Kidney (tissue), 14 donors: ENCODE measurements around the gene CD2AP. TPM values are rescaled to one million over a fixed set of nuclear protein-coding genes. Genes with fewer than 3 reads are reported as not detected.
"Not testable (repeated sequence)": the region's sequence is repeated elsewhere in the genome, so short reads cannot be mapped to it uniquely, and the experiment has no call there.

ENCODE experiments used
- DNase-seq, 5 donors: peaks; one replicate each; pipeline ENCODE4 v3.0.0-alpha.2; 2013 to 2020
- FAIRE-seq: peaks from 2 replicates; lab custom pipeline; 2012; peaks lifted over from hg19 to GRCh38; lab: Jason Lieb, UNC
- H3K27ac ChIP-seq, 2 donors: one replicate each; pipeline ENCODE4 v1.7.0; 2013; ENCODE audit warnings: low read depth in 2 of 2, low read length in 2 of 2, inconsistent platforms in 1 of 2
- H3K27me3 ChIP-seq: one replicate; pipeline ENCODE4 v1.7.1; 2013; ENCODE audit warnings: low read length, inconsistent platforms; ENCODE audit not compliant: control insufficient read depth, insufficient read depth
- H3K36me3 ChIP-seq, 3 donors: one replicate each; pipeline versions ENCODE4 v1.7.0 to v1.7.1; 2013; ENCODE audit warnings: low read length in 3 of 3, control low read depth in 1 of 3, inconsistent platforms in 1 of 3; ENCODE audit not compliant: insufficient read depth in 3 of 3, control insufficient read depth in 2 of 3
- H3K4me1 ChIP-seq, 3 donors: one replicate each; pipeline versions ENCODE4 v1.7.0 to v1.7.1; 2013; ENCODE audit warnings: low read length in 3 of 3, inconsistent platforms in 1 of 3, low read depth in 1 of 3; ENCODE audit not compliant: control insufficient read depth in 2 of 3, insufficient read depth in 2 of 3
- H3K4me3 ChIP-seq, 3 donors: one replicate each; pipeline versions ENCODE4 v1.7.0 to v1.8.1; 2013; ENCODE audit warnings: low read length in 3 of 3, control low read depth in 1 of 3, inconsistent platforms in 1 of 3
- H3K9ac ChIP-seq, 3 donors: one replicate each; pipeline versions ENCODE4 v1.7.0 to v1.7.1; 2013; ENCODE audit warnings: low read length in 3 of 3, control low read depth in 1 of 3, inconsistent platforms in 1 of 3
- H3K9me3 ChIP-seq, 3 donors: one replicate each; pipeline versions ENCODE4 v1.7.0 to v1.7.1; 2013; ENCODE audit warnings: low read length in 3 of 3, control low read depth in 1 of 3, inconsistent platforms in 1 of 3; ENCODE audit not compliant: control insufficient read depth in 2 of 3, insufficient read depth in 1 of 3
- CTCF ChIP-seq: IDR thresholded peaks from 3 replicates; pipeline ENCODE4 v1.5.1; 2012; ENCODE audit warnings: mild to moderate bottlenecking, moderate library complexity, borderline replicate concordance; ENCODE audit not compliant: insufficient read depth; ENCODE audit errors: extremely low read depth
- intact Hi-C: fragments of 100-400 bp; cut with DNase I; formaldehyde crosslinking; loops from one replicate; pipeline ENCODE4 v1.11.1; 2022
- polyA plus RNA-seq: library from polyadenylated mRNA; stranded (reverse); fragments of 350-450 nt; fragmentation: Illumina TruSeq; extraction: RNeasy Lipid Tissue Mini Kit (QIAGEN cat#74804); gene quantifications from one replicate; pipeline ENCODE4 v1.2.3, GENCODE V29; 2014; ENCODE audit warnings: low read depth, low replicate concordance; ENCODE audit not compliant: insufficient read depth
- total RNA-seq: library from RNA; stranded (reverse); fragmentation: NEBNext Ultra II Directional; extraction: Animal tissue kit (Norgen Biotek cat#: 25700); gene quantifications from one replicate; pipeline ENCODE4 v1.2.1, GENCODE V29; 2021
- donor health status: control.
- donor health status: control.
- donor health status: control.
- donor health status: control.
- donor health status: control.
- donor health status: DM: yes; HTN: yes; CAD: no.
- donor health status: Normal renal cell carcinoma (clear cell type).

The CD2AP gene
- total and polyA plus RNA-seq, 2 donors from 2014 or later: 19.5 to 87.6 TPM

DNA sequence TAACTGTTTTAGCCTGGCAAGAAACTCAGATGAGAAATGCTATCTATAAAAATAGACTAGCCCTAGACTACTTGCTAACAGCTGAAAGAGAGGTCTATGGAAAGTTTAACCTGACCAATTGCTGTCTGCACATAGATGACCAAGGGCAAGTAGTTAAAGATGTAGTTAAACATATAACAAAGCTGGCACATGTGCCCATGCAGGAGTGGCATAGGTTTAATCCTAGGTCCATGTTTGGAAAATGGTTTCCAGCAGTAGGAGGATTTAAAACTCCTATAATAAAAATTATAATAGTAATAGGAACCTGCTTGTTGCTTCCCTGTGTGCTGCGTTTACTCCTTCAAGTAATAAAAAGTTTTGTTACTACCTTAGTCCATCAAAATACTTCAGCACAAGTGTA is 169.6 kb downstream of the CD2AP start:
- H3K4me1 ChIP-seq: peaks cover 0 to 2% (median 0%) of the 10 kb centered on the region in 3 donors
- no peaks in the 10 kb centered on the region for H3K9me3 ChIP-seq
- no peaks in the 10 kb centered on the region for H3K27me3 ChIP-seq
- TF ChIP-seq CTCF: no peak
- no peak overlapping the region for H3K27ac ChIP-seq
- H3K36me3 ChIP-seq: no peaks in the 10 kb centered on the region
- no peak for DNase-seq
- intact Hi-C loops: no loop called here
- H3K4me3 ChIP-seq: no peak overlapping the region
- no peak overlapping the region for H3K9ac ChIP-seq
- FAIRE-seq: no peak

GRCh38 chr6:47647626-47648025 is 170.0 kb downstream of the CD2AP start:
- H3K27ac ChIP-seq, FAIRE-seq, intact Hi-C loops, H3K36me3 ChIP-seq, H3K4me3 ChIP-seq, DNase-seq, H3K9me3 ChIP-seq, H3K27me3 ChIP-seq, H3K4me1 ChIP-seq, H3K9ac ChIP-seq: not testable (repeated sequence)

DNA sequence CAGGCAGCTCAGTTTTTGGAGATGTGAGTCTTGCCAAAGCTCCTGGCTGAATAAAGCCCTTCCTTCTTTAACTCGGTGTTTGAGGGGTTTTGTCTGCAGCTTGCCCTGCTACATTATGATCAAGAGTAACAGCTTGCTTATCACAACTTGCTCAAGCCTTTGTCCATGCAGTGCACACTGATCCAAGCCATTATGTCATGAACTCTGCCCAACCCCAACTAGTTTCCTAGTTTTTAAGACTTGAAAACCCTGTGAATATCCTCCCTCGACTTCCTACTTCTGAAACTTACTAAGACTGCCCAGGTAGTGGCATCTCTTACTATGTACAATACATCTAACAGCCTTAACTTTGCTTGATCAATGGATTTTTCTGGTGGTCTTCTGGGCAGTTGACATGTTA is 170.4 kb downstream of the CD2AP start:
- no peak for FAIRE-seq
- intact Hi-C loops: no loop called here

More for the DNA sequence above, 170.4 kb downstream of the CD2AP start:
- Histone ChIP-seq H3K27ac (no peak overlapping the region), H3K4me3 (no peak overlapping the region), H3K27me3 (no peaks in the 10 kb centered on the region), H3K9me3 (no peaks in the 10 kb centered on the region), H3K9ac (no peak overlapping the region), H3K4me1 (peaks cover 0 to 2% (median 0%) of the 10 kb centered on the region in 3 donors), H3K36me3 (no peaks in the 10 kb centered on the region)
- DNase-seq: no peak
- no peak for TF ChIP-seq CTCF
